BE2C (cell line): ENCODE data around the gene PNPLA4. TPM values are rescaled to one million over a fixed set of nuclear protein-coding genes. Genes with fewer than 3 reads are reported as not detected.

Source experiments
- DNase-seq: peaks from one replicate; pipeline ENCODE4 v3.0.0-alpha.2; 2020
- H3K27me3 ChIP-seq: fragments of 250-450 bp; sonication (Bioruptor Pico); 2 replicates; pipeline ENCODE4 v1.5.1; 2020; ENCODE audit warnings: mild to moderate bottlenecking
- H3K36me3 ChIP-seq: fragments of 250-450 bp; sonication (Bioruptor Pico); 2 replicates; pipeline ENCODE4 v1.5.1; 2020; ENCODE audit warnings: mild to moderate bottlenecking
- H3K4me1 ChIP-seq: fragments of 250-450 bp; sonication (Bioruptor Pico); 2 replicates; pipeline ENCODE4 v1.5.1; 2020
- H3K4me3 ChIP-seq: 2 replicates; pipeline ENCODE4 v1.5.1; 2011; ENCODE audit warnings: low read depth, low read length
- H3K9me3 ChIP-seq: fragments of 250-450 bp; sonication (Bioruptor Pico); 2 replicates; pipeline ENCODE4 v1.5.1; 2020
- CTCF ChIP-seq: IDR thresholded peaks from 2 replicates; pipeline ENCODE4 v1.5.1; 2012; ENCODE audit warnings: mild to moderate bottlenecking, low read depth, low read length
- polyA plus RNA-seq: library from polyadenylated mRNA; unstranded; fragments of >200 nt; gene quantifications from one replicate; pipeline ENCODE4 v1.2.1, GENCODE V29; 2012; ENCODE audit warnings: low read depth, missing spikeins; ENCODE audit not compliant: insufficient read length, insufficient read depth

The PNPLA4 gene
- polyA plus RNA-seq = not detected

DNA sequence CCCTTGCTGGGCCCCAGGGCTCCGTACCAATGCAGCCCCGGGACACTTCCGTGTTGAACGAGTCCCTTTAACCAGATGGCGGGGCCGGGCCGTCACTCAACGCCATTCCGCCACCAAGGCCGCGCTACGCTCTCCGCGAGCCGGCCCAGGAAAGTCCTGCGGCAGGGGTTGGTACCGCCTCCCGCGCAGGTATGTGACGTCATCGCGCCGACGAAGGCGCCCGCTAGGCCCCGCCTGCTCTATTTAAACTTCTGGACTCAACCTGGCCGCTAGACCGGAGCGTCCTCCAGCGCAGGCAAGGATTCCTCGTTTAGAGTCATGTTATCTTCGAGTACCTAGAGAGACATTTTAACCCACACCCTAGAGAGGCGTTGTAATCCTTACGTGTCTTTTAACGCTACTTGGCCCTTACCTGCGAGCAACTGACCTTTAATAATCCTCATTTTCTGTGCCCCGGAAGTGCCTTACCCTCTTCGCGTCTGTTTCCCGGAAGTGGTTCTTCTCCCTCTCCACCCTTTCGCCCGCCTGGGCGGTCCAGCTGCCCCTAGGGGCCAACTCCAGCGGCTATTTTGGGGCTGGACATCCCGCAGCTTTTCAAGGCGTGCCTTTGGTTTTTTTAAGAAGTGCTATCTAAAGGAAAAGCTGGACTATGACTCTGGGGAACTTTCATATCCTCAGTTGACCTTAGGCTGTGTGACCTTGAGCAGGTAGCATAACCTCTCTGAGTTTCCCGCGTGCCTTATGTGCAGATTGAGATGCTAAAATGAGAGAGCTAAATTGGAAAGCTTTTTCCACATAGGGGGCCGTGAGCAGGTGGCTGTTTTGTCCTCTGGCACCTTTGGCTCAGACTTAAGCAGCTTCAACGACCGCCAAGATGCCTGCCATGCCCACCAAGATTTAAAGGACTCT lies at the start of gene PNPLA4:
Gene PNPLA4 (minus strand): TSS at position 155 of the 909 bp plus-strand sequence. CDS start 1,294 bp downstream, outside the sequence.
- DNase-seq = no peak
- no peak for TF ChIP-seq CTCF
- no peak within 1 kb of the TSS for H3K4me3 ChIP-seq

GRCh38 chrX:7972586-7972985 lies 45.4 kb upstream of the PNPLA4 start:
- H3K4me1 ChIP-seq = no peaks in the 10 kb centered on the region
- H3K36me3 ChIP-seq = no peaks in the 10 kb centered on the region
- no peaks in the 10 kb centered on the region for H3K9me3 ChIP-seq
- DNase-seq = no peak
- no peaks in the 10 kb centered on the region for H3K27me3 ChIP-seq
- no peak for TF ChIP-seq CTCF
- no peak overlapping the region for H3K4me3 ChIP-seq

More for the DNA sequence above, at the start of gene PNPLA4:
- Histone ChIP-seq H3K4me1 (no peaks in the 10 kb centered on the region), H3K27me3 (no peaks in the 10 kb centered on the region), H3K9me3 (no peaks in the 10 kb centered on the region), H3K36me3 (no peaks in the 10 kb centered on the region)

DNA sequence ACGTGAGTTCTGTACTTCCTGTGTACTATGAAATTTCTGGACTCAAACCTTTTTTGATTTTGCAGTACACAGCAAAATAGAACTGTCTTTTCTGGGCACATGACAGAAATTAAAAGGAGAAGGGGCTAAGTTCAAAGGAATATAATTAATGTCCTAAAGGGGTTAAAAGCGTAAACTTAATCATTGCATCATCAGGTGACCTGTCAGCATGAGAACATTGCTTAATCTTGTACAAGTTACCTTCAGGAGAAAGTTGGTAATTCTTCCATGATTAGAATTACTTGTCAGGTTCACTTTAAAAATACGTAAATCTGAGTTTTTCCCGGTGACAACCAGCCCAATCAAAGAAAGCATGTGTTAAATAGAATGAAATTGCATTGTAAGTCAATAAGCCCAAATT lies 43.2 kb upstream of the PNPLA4 start:
- DNase-seq = no peak
- Histone ChIP-seq H3K4me3 (no peak overlapping the region), H3K27me3 (no peaks in the 10 kb centered on the region), H3K36me3 (no peaks in the 10 kb centered on the region), H3K4me1 (no peaks in the 10 kb centered on the region), H3K9me3 (no peaks in the 10 kb centered on the region)
- no peak for TF ChIP-seq CTCF

GRCh38 chrX:7965436-7965835 lies 38.2 kb upstream of the PNPLA4 start:
- no peak for DNase-seq
- H3K36me3 ChIP-seq = no peaks in the 10 kb centered on the region
- H3K4me3 ChIP-seq = no peak overlapping the region
- H3K9me3 ChIP-seq = no peaks in the 10 kb centered on the region
- TF ChIP-seq CTCF = no peak
- no peaks in the 10 kb centered on the region for H3K4me1 ChIP-seq
- no peaks in the 10 kb centered on the region for H3K27me3 ChIP-seq

DNA sequence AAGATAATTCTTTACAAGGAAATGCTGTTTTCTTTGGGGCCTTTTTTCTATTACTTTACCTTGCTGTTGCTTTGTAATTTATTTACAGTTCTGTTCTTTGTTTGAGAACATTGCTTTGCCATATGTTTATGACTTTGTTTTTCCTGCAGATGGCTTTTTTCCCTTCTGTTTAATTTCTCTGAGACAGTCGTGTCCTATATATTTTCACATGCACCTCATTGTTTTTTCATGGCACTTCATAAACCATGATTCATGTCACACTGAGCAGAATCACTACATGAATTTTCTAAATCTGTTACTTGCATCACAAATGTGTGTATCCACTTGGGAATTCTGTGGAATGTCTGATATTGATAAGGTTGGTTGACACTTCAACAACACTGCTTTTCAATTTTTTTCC lies 33.0 kb upstream of the PNPLA4 start:
- Histone ChIP-seq H3K27me3 (no peaks in the 10 kb centered on the region), H3K4me1 (no peaks in the 10 kb centered on the region), H3K9me3 (no peaks in the 10 kb centered on the region), H3K36me3 (no peaks in the 10 kb centered on the region), H3K4me3 (no peak overlapping the region)
- no peak for TF ChIP-seq CTCF
- DNase-seq = no peak

- H3K27me3 ChIP-seq = no peaks in the 10 kb centered on the region
- TF ChIP-seq CTCF = no peak
- DNase-seq = no peak
These were observed 26.2 kb upstream of the PNPLA4 start for GRCh38 chrX:7953446-7953845.

More at GRCh38 chrX:7953446-7953845, 26.2 kb upstream of the PNPLA4 start:
- Histone ChIP-seq H3K9me3 (no peaks in the 10 kb centered on the region), H3K36me3 (no peaks in the 10 kb centered on the region), H3K4me1 (no peaks in the 10 kb centered on the region), H3K4me3 (no peak overlapping the region)
